ENCODE measurements around the gene DAAM1.

DAAM1 gene

DNA sequence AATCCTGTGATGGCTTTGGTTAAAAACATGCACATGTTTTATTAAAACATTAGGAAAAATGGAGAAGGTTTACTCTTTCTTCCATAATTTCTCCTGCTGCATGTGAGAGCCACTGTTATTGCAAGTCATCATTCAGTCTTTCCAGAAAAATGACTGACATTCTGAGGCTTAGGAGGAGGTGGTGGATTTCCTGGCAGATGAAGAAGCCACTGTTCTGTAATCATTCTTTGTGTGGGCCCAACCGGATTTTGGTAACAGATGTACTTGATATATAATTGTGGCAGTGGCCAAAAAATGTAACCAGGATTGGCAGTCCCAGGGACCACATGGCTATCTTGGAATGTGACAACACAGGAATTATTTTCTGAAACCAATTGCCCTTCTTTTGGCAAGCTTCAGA is 120.2 kb downstream of the DAAM1 start:
- Mint-ChIP-seq H3K4me1 (peaks cover 46% of the 10 kb centered on the region), H3K36me3 (ENCODE audit: low read depth) (no peaks in the 10 kb centered on the region), H3K9me3 (no peaks in the 10 kb centered on the region), H3K27ac (no peak overlapping the region), H3K27me3 (ENCODE audit: low read depth, poor library complexity) (no peaks in the 10 kb centered on the region), H3K4me3 (no peak overlapping the region)
- TF ChIP-seq, protein P1, sequence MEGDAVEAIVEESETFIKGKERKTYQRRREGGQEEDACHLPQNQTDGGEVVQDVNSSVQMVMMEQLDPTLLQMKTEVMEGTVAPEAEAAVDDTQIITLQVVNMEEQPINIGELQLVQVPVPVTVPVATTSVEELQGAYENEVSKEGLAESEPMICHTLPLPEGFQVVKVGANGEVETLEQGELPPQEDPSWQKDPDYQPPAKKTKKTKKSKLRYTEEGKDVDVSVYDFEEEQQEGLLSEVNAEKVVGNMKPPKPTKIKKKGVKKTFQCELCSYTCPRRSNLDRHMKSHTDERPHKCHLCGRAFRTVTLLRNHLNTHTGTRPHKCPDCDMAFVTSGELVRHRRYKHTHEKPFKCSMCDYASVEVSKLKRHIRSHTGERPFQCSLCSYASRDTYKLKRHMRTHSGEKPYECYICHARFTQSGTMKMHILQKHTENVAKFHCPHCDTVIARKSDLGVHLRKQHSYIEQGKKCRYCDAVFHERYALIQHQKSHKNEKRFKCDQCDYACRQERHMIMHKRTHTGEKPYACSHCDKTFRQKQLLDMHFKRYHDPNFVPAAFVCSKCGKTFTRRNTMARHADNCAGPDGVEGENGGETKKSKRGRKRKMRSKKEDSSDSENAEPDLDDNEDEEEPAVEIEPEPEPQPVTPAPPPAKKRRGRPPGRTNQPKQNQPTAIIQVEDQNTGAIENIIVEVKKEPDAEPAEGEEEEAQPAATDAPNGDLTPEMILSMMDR (IDR thresholded peaks at IDR 0.05), result no peak
- DNase-seq, result no peak

DNA sequence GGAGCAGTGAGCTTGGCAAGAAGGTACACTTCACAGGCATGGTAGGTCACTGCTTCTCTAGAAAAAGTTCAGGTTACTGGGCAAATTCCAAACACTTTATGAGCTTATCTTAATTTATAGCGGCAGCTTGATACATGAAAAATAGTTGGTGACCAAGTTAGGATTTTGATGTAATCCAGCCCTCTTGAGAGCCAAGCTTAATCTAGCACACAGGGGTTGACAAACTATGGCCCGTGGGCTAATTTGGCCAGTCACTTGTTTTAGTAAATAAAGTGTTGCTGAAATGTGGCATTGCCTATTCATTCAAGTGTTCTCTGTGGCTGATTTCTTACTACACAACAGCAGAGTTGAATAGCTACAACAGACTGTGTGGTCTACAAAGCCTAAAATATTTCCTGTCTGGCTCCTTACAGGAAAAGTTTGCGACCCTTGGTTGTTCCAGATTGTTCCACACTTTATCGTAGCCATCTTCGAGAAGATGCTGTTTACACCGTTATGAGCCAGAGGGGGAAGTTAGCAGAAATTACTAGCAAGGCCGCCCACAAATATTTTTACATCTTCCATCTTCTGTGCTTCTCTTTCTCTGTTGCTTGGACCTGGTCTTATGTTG is 120.9 kb downstream of the DAAM1 start:
- Mint-ChIP-seq H3K27me3 (ENCODE audit: low read depth, poor library complexity) (no peaks in the 10 kb centered on the region), H3K4me3 (no peak overlapping the region), H3K27ac (no peak overlapping the region), H3K9me3 (no peaks in the 10 kb centered on the region), H3K36me3 (ENCODE audit: low read depth) (no peaks in the 10 kb centered on the region), H3K4me1 (peaks cover 46% of the 10 kb centered on the region)
- no peak for DNase-seq
- TF ChIP-seq, protein P1 (IDR thresholded peaks at IDR 0.05), result no peak

- Mint-ChIP-seq H3K4me3 (no peak overlapping the region), H3K9me3 (no peaks in the 10 kb centered on the region), H3K36me3 (ENCODE audit: low read depth) (no peaks in the 10 kb centered on the region), H3K4me1 (peaks cover 38% of the 10 kb centered on the region), H3K27me3 (ENCODE audit: low read depth, poor library complexity) (no peaks in the 10 kb centered on the region), H3K27ac (peak overlapping the region; percentile 54)
- no peak for DNase-seq
- TF ChIP-seq, protein P1 (IDR thresholded peaks at IDR 0.05), result no peak
Observed at GRCh38 chr14:59310633-59311032, 122.2 kb downstream of the DAAM1 start.

DNA sequence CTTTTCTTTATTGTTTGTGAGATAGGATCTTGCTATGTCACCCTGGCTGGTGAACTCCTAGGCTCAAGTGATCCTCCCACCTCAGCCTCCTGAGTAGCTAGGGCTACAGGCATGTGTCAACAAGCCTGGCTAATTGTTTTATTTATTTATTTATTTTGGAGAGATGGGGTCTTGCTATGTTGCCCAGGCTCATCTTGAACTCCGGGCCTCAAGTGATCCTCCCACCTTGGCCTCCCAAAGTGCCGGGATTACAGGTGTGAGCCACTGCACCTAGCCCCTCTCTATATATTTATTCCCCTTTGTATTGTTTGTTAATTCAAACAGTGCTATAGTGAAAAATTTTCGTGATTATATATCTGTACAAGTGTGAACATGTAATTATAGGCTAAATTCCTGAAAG is 123.3 kb downstream of the DAAM1 start:
- TF ChIP-seq, protein P1 (IDR thresholded peaks at IDR 0.05), result no peak
- H3K36me3 Mint-ChIP-seq (ENCODE audit: low read depth), result no peaks in the 10 kb centered on the region
- H3K4me3 Mint-ChIP-seq, result no peak overlapping the region
- peaks cover 33% of the 10 kb centered on the region for H3K4me1 Mint-ChIP-seq
- no peaks in the 10 kb centered on the region for H3K27me3 Mint-ChIP-seq (ENCODE audit: low read depth, poor library complexity)
- no peak overlapping the region for H3K27ac Mint-ChIP-seq
- no peaks in the 10 kb centered on the region for H3K9me3 Mint-ChIP-seq
- DNase-seq, result no peak

DNA sequence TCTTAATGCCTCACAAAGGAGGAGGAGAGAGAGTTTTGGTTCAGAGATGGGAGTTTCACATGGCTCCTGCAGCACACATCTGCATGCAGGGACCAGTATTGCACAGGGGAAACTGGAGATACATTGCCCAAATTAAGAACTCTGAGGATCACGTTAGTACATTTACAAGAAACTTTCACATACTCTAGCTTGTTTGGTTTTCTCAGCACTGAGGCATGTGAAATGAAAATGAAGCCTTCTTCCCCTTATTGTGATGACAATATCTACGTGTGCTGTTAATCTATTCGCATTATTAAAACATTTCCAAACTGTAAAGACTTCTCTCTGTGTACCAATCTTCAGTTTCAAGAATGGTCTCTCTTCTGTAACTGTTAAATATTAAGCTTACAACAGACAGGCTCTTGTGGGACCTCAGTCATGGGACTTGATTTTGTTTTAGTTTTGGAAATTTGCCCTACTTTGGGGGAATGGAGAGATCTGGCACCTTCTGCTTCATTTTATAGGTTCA is 124.7 kb downstream of the DAAM1 start:
- no peak overlapping the region for H3K4me3 Mint-ChIP-seq
- peaks cover 29% of the 10 kb centered on the region for H3K4me1 Mint-ChIP-seq
- no peak overlapping the region for H3K27ac Mint-ChIP-seq

More for the DNA sequence above, 124.7 kb downstream of the DAAM1 start:
- Mint-ChIP-seq H3K9me3 (no peaks in the 10 kb centered on the region), H3K27me3 (ENCODE audit: low read depth, poor library complexity) (no peaks in the 10 kb centered on the region), H3K36me3 (ENCODE audit: low read depth) (no peaks in the 10 kb centered on the region)
- DNase-seq, result no peak
- TF ChIP-seq, protein P1 (IDR thresholded peaks at IDR 0.05), result no peak
